ENCODE results near the gene ZNF71. TPM values are rescaled to one million over a fixed set of nuclear protein-coding genes. Genes with fewer than 3 reads are reported as not detected.

The ZNF71 gene
- total RNA-seq, 2 donors from 2014 or later, result 4.8 to 8.5 TPM

- Mint-ChIP-seq H3K27me3 (no peaks in the 10 kb centered on the region), H3K36me3 (peaks cover 49% of the 10 kb centered on the region), H3K4me3 (no peak overlapping the region), H3K9me3 (peaks cover 16% of the 10 kb centered on the region), H3K27ac (peak overlapping the region in 1 of 2 donors; percentile 54), H3K4me1 (ENCODE audit: low read depth in 2 of 2) (peaks cover 5 to 9% of the 10 kb centered on the region in 2 donors)
- no peak for ATAC-seq
- no peak for DNase-seq (ENCODE audit: low spot score)
These were observed 6.3 kb downstream of the ZNF71 start for GRCh38 chr19:56601375-56601774.

- no peak overlapping the region for H3K27ac Mint-ChIP-seq
- no peak overlapping the region for H3K4me3 Mint-ChIP-seq
- peaks cover 5% of the 10 kb centered on the region in 2 donors for H3K4me1 Mint-ChIP-seq (ENCODE audit: low read depth in 2 of 2)
- no peaks in the 10 kb centered on the region for H3K27me3 Mint-ChIP-seq
- no peak for DNase-seq (ENCODE audit: low spot score)
- H3K9me3 Mint-ChIP-seq, result peaks cover 21% of the 10 kb centered on the region
- ATAC-seq, result no peak
- H3K36me3 Mint-ChIP-seq, result peaks cover 53% of the 10 kb centered on the region
These were observed 8.7 kb downstream of the ZNF71 start for GRCh38 chr19:56603829-56604228.

- no peak for DNase-seq (ENCODE audit: low spot score)
- Mint-ChIP-seq H3K9me3 (peaks cover 27% of the 10 kb centered on the region), H3K36me3 (peaks cover 54% of the 10 kb centered on the region), H3K4me3 (no peak overlapping the region), H3K27ac (no peak overlapping the region), H3K4me1 (ENCODE audit: low read depth in 2 of 2) (no peaks in the 10 kb centered on the region), H3K27me3 (no peaks in the 10 kb centered on the region)
- ATAC-seq, result no peak
These were observed 13.3 kb downstream of the ZNF71 start for GRCh38 chr19:56608274-56608964.

GRCh38 chr19:56611288-56611687, 16.2 kb downstream of the ZNF71 start:
- DNase-seq (ENCODE audit: low spot score) (no peak), ATAC-seq (no peak)
- peaks cover 70% of the 10 kb centered on the region for H3K36me3 Mint-ChIP-seq
- no peaks in the 10 kb centered on the region for H3K27me3 Mint-ChIP-seq
- no peak overlapping the region for H3K27ac Mint-ChIP-seq
- H3K4me1 Mint-ChIP-seq (ENCODE audit: low read depth in 2 of 2), result peaks cover 0 to 3% of the 10 kb centered on the region in 2 donors
- H3K9me3 Mint-ChIP-seq, result peaks cover 25% of the 10 kb centered on the region
- no peak overlapping the region for H3K4me3 Mint-ChIP-seq

GRCh38 chr19:56612737-56613136, 17.6 kb downstream of the ZNF71 start:
- DNase-seq (ENCODE audit: low spot score) (no peak), ATAC-seq (no peak)
- no peak overlapping the region for H3K4me3 Mint-ChIP-seq
- H3K9me3 Mint-ChIP-seq, result peaks cover 27% of the 10 kb centered on the region
- H3K4me1 Mint-ChIP-seq (ENCODE audit: low read depth in 2 of 2), result peaks cover 0 to 6% of the 10 kb centered on the region in 2 donors
- H3K27ac Mint-ChIP-seq, result no peak overlapping the region
- peaks cover 79% of the 10 kb centered on the region for H3K36me3 Mint-ChIP-seq
- no peaks in the 10 kb centered on the region for H3K27me3 Mint-ChIP-seq

GRCh38 chr19:56613639-56614038, 18.5 kb downstream of the ZNF71 start:
- Mint-ChIP-seq H3K27ac (no peak overlapping the region), H3K9me3 (peaks cover 22% of the 10 kb centered on the region), H3K4me1 (ENCODE audit: low read depth in 2 of 2) (peaks cover 0 to 6% of the 10 kb centered on the region in 2 donors), H3K4me3 (no peak overlapping the region), H3K36me3 (peaks cover 82% of the 10 kb centered on the region), H3K27me3 (no peaks in the 10 kb centered on the region)
- DNase-seq (ENCODE audit: low spot score), result no peak
- no peak for ATAC-seq

GRCh38 chr19:56617531-56617930, 22.4 kb downstream of the ZNF71 start:
- DNase-seq (ENCODE audit: low spot score) (no peak), ATAC-seq (no peak)
- peaks cover 0 to 12% of the 10 kb centered on the region in 2 donors for H3K4me1 Mint-ChIP-seq (ENCODE audit: low read depth in 2 of 2)
- H3K9me3 Mint-ChIP-seq, result peaks cover 10% of the 10 kb centered on the region
- no peak overlapping the region for H3K27ac Mint-ChIP-seq
- H3K4me3 Mint-ChIP-seq, result no peak overlapping the region
- peaks cover 68% of the 10 kb centered on the region for H3K36me3 Mint-ChIP-seq
- H3K27me3 Mint-ChIP-seq, result no peaks in the 10 kb centered on the region

GRCh38 chr19:56619121-56619520, 24.0 kb downstream of the ZNF71 start:
- Mint-ChIP-seq H3K27me3 (no peaks in the 10 kb centered on the region), H3K36me3 (peaks cover 66% of the 10 kb centered on the region), H3K27ac (no peak overlapping the region), H3K4me3 (no peak overlapping the region), H3K9me3 (peaks cover 2% of the 10 kb centered on the region), H3K4me1 (ENCODE audit: low read depth in 2 of 2) (peaks cover 0 to 12% of the 10 kb centered on the region in 2 donors)
- ATAC-seq, result no peak
- no peak for DNase-seq (ENCODE audit: low spot score)

- DNase-seq (ENCODE audit: low spot score) (no peak), ATAC-seq (no peak)
- Mint-ChIP-seq H3K36me3 (peaks cover 42% of the 10 kb centered on the region), H3K27ac (no peak overlapping the region), H3K4me3 (no peak overlapping the region), H3K27me3 (no peaks in the 10 kb centered on the region), H3K4me1 (ENCODE audit: low read depth in 2 of 2) (peaks cover 0 to 9% of the 10 kb centered on the region in 2 donors), H3K9me3 (peaks cover 6% of the 10 kb centered on the region)
These were observed 27.3 kb downstream of the ZNF71 start for GRCh38 chr19:56622374-56622773.

GRCh38 chr19:56623006-56623405, 27.9 kb downstream of the ZNF71 start:
- Mint-ChIP-seq H3K27me3 (no peaks in the 10 kb centered on the region), H3K36me3 (peaks cover 36% of the 10 kb centered on the region), H3K27ac (no peak overlapping the region), H3K4me3 (no peak overlapping the region), H3K9me3 (peaks cover 6% of the 10 kb centered on the region), H3K4me1 (ENCODE audit: low read depth in 2 of 2) (peaks cover 0 to 6% of the 10 kb centered on the region in 2 donors)
- ATAC-seq (no peak), DNase-seq (ENCODE audit: low spot score) (no peak)

- Mint-ChIP-seq H3K9me3 (peaks cover 14% of the 10 kb centered on the region), H3K27me3 (no peaks in the 10 kb centered on the region), H3K27ac (no peak overlapping the region), H3K36me3 (peaks cover 31% of the 10 kb centered on the region), H3K4me1 (ENCODE audit: low read depth in 2 of 2) (no peaks in the 10 kb centered on the region), H3K4me3 (no peak overlapping the region)
- ATAC-seq (no peak), DNase-seq (ENCODE audit: low spot score) (no peak)
These were observed 30.6 kb downstream of the ZNF71 start for GRCh38 chr19:56625708-56626107.

- H3K36me3 Mint-ChIP-seq, result peaks cover 22% of the 10 kb centered on the region
- no peaks in the 10 kb centered on the region for H3K27me3 Mint-ChIP-seq
- H3K4me1 Mint-ChIP-seq (ENCODE audit: low read depth in 2 of 2), result no peaks in the 10 kb centered on the region
- H3K9me3 Mint-ChIP-seq, result peaks cover 21% of the 10 kb centered on the region
- no peak for ATAC-seq
- DNase-seq (ENCODE audit: low spot score), result no peak
- no peak overlapping the region for H3K4me3 Mint-ChIP-seq
- no peak overlapping the region for H3K27ac Mint-ChIP-seq
These were observed 37.9 kb downstream of the ZNF71 start for GRCh38 chr19:56633021-56633420.

- Mint-ChIP-seq H3K4me1 (ENCODE audit: low read depth in 2 of 2) (peaks cover 0 to 3% of the 10 kb centered on the region in 2 donors), H3K27ac (no peak overlapping the region), H3K27me3 (no peaks in the 10 kb centered on the region), H3K36me3 (peaks cover 30% of the 10 kb centered on the region), H3K9me3 (peaks cover 22% of the 10 kb centered on the region), H3K4me3 (no peak overlapping the region)
- DNase-seq (ENCODE audit: low spot score) (no peak), ATAC-seq (peak; percentile 46 to 74)
These were observed 43.0 kb downstream of the ZNF71 start for GRCh38 chr19:56637976-56638555.

- H3K27ac Mint-ChIP-seq, result no peak overlapping the region
- H3K36me3 Mint-ChIP-seq, result peaks cover 29% of the 10 kb centered on the region
- H3K27me3 Mint-ChIP-seq, result peaks cover 4 to 6% of the 10 kb centered on the region in 2 donors
- peaks cover 0 to 3% of the 10 kb centered on the region in 2 donors for H3K4me1 Mint-ChIP-seq (ENCODE audit: low read depth in 2 of 2)
- ATAC-seq (no peak), DNase-seq (ENCODE audit: low spot score) (no peak)
- peaks cover 20% of the 10 kb centered on the region for H3K9me3 Mint-ChIP-seq
- no peak overlapping the region for H3K4me3 Mint-ChIP-seq
These were observed 44.1 kb downstream of the ZNF71 start for GRCh38 chr19:56639217-56639616.
